Skeletal muscle cell (primary cell): Measurements from ENCODE around the gene RBM19.

Source experiments
- DNase-seq: peaks from one replicate; pipeline ENCODE4 v3.0.0-alpha.2; 2010; ENCODE audit warnings: low read depth
- H3K4me3 ChIP-seq: 2 replicates; pipeline ENCODE4 v1.5.1; 2011; ENCODE audit warnings: low read depth, mild to moderate bottlenecking, control low read depth, low read length, moderate library complexity

RBM19 gene

GRCh38 chr12:113850309-113851056, 115.6 kb downstream of the RBM19 start:
- H3K4me3 ChIP-seq: no peak overlapping the region
- peak; percentile 48 for DNase-seq

- no peak for DNase-seq
- no peak overlapping the region for H3K4me3 ChIP-seq
Measured at GRCh38 chr12:113847856-113848255, 118.3 kb downstream of the RBM19 start.

- H3K4me3 ChIP-seq: no peak overlapping the region
- no peak for DNase-seq
Measured at GRCh38 chr12:113846883-113847755, 119.0 kb downstream of the RBM19 start.

GRCh38 chr12:113845900-113846674, 120.0 kb downstream of the RBM19 start:
- no peak overlapping the region for H3K4me3 ChIP-seq
- no peak for DNase-seq

GRCh38 chr12:113844495-113845210, 121.5 kb downstream of the RBM19 start:
- no peak for DNase-seq
- no peak overlapping the region for H3K4me3 ChIP-seq

GRCh38 chr12:113842699-113843098, 123.4 kb downstream of the RBM19 start:
- no peak overlapping the region for H3K4me3 ChIP-seq
- no peak for DNase-seq

GRCh38 chr12:113841786-113842185, 124.3 kb downstream of the RBM19 start:
- DNase-seq: no peak
- no peak overlapping the region for H3K4me3 ChIP-seq

GRCh38 chr12:113840401-113841042, 125.6 kb downstream of the RBM19 start:
- no peak overlapping the region for H3K4me3 ChIP-seq
- no peak for DNase-seq

GRCh38 chr12:113838896-113839295, 127.2 kb downstream of the RBM19 start:
- no peak for DNase-seq
- no peak overlapping the region for H3K4me3 ChIP-seq

GRCh38 chr12:113837528-113838296, 128.4 kb downstream of the RBM19 start:
- H3K4me3 ChIP-seq: no peak overlapping the region
- no peak for DNase-seq

GRCh38 chr12:113837084-113837483, 129.0 kb downstream of the RBM19 start:
- H3K4me3 ChIP-seq: no peak overlapping the region
- peak; percentile 29 for DNase-seq

- DNase-seq: no peak
- H3K4me3 ChIP-seq: no peak overlapping the region
Measured at GRCh38 chr12:113835896-113836295, 130.2 kb downstream of the RBM19 start.

- no peak overlapping the region for H3K4me3 ChIP-seq
- no peak for DNase-seq
Measured at GRCh38 chr12:113835433-113835832, 130.7 kb downstream of the RBM19 start.

- H3K4me3 ChIP-seq: no peak overlapping the region
- DNase-seq: no peak
Measured at GRCh38 chr12:113833422-113833821, 132.7 kb downstream of the RBM19 start.

- no peak for DNase-seq
- H3K4me3 ChIP-seq: no peak overlapping the region
Measured at GRCh38 chr12:113831476-113831875, 134.6 kb downstream of the RBM19 start.

- no peak overlapping the region for H3K4me3 ChIP-seq
- peak; percentile 31 for DNase-seq
Measured at GRCh38 chr12:113831016-113831415, 135.1 kb downstream of the RBM19 start.

- H3K4me3 ChIP-seq: no peak overlapping the region
- no peak for DNase-seq
Measured at GRCh38 chr12:113829212-113829611, 136.9 kb downstream of the RBM19 start.

GRCh38 chr12:113827539-113828114, 138.5 kb downstream of the RBM19 start:
- H3K4me3 ChIP-seq: no peak overlapping the region
- DNase-seq: no peak
